Stimulated activated CD4-positive, alpha-beta T cell treated with anti-CD3 and anti-CD28 coated beads, Interleukin-4, amount 100 ng/mL, for 4 hours (primary cell): ENCODE results near the gene EGR4.
A peak's percentile ranks its signal among the peaks of the same experiment; 100 is the strongest.

Source experiments
- DNase-seq, 2 experiments: peaks; one replicate each; pipeline ENCODE4 v3.0.0-alpha.2; 2020

Gene EGR4

DNA sequence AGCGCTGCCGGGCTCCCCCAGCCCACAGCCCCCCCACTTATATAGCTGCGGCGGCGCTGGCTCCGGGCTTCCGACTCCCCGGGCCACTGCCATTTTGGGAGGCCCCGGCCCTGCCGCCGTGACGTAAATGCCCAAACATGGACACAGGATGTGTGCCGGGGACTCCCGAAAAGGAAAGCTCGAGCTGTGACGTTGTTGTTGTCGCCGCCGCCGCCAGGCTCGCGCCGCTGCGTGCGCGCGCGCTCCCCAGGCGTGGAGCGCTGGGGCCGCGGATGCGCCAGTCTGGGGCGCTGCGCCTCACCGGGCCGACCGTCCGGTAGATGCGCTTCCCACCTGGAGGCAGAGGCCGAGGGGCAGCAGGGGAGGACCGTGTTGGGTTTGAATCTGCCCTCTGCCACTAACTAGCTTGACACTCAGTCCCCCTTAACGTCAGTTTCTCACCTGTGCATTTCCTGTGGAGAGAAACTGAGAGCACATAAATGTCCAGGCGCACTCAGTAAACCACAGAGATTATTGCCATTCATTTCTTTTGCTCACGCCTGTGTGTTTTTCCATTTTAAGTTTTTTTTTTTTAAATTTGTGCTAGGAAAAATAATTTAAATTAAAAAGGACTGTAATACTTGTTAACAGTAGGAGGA lies at the start of gene EGR4:
TSS of gene EGR4 (minus strand) at position 15 of the 638 bp plus-strand sequence. CDS start 231 bp downstream, outside the sequence.
- DNase-seq = peak; percentile 85 to 92

DNA sequence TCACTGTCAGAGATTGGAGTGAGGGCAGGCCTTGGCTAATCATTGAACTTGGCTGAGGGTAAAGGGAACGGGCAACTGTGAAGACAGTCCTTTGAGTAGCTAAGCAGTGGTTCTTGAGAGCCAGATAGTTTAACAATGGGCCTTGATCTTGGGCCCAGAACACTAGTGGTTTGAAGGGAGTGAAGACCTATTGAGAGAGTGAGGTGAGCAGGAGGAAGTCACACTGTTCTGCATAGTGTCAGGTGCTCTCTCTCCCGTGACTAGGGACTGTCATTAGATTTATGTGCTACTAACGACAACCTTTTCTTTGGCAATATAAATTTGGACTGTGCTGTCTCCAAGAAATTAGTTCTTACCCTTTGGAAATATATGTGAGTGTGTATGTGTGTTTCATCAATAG lies 47.7 kb upstream of the EGR4 start:
- no peak for DNase-seq

DNA sequence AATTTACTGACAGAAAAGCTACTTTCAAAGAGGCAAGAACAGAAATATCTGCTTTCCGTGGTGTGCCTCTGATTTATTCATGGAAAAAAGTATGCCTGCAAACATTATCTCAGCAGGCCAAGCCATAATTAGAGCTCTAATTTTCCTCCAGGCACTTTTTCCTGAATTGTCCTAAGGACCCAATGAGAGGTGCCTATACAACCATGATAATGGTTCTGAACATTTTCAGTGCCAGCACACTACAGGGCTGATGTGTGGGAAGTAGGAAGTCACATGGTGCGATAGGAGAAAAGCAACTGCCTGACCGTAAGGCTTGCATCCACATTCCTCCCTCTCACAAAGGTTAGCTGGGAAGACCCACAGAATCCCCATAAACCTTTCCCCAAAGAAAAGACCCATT lies 45.9 kb upstream of the EGR4 start:
- no peak for DNase-seq

DNA sequence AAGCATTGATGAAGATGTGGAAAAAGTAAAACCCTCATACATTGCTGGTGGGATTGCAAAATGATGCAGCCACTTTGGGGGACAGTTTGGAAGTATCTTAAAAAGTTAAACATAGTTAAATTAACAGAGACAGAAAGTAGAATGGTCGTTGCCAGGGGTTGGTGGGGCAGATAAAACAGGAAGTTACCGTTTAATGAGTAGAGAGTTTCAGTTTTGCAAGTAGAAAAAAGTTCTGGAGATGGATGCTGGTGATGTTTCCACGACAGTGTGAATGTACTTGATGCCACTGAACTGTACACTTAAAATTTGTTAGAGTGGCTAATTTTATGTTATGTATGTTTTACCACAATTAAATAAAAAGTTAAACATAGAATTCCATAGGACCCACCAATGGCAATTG lies 44.5 kb upstream of the EGR4 start:
- DNase-seq = no peak

DNA sequence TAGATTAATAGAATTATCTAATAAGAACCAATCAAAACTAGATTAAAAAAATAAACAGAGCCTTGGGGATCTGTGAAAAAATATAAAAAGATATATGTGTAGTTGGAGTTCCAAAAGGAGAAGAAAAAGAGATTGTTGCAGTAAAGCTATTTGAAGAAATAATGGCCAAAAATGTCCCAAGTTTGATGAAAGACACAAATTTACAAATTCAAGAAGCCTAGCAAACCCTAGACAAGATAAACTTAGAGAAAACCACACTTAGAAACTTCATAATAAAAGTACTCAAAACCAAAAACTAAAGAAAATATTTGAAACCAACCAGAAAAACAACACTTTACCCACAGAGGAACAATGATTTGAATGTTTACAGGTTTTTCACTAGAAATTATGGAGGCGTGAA lies 41.3 kb upstream of the EGR4 start:
- no peak for DNase-seq

DNA sequence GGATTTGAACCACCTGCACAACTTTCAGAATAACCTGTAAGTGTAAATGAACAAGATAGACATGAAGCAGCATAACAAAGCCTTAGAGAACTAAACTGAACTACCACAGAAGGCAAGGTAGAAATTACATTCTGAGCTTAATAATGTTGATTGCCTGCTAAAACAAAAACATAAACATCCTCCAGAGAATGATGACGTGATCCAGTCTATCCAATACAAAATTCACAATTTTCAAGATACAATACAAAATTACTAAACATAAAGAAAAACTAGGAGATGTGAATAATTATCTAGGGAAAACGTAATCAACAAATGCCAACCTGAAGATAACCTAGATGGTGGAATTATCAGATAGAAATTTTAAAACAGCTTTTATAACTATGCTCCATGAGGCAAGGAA lies 40.7 kb upstream of the EGR4 start:
- no peak for DNase-seq

DNA sequence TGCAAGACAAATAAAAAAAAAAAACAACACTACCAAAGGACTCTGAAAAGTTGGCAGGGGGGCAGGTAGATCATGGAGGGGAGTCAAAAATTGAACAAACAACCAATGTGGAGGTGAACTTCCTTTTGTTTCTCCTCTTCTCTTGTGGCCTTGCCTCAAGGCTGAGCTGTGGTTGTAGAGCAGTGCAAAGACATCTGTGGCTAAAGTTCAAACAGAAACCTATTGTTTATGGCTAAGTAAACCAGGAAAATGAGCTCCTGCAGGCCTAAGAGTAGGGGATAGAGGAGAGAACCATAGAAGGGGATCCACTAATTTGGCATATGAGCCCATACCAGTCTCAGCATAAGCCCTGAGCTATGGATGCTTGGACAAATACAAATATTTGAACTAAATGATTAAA lies 40.2 kb upstream of the EGR4 start:
- no peak for DNase-seq

DNA sequence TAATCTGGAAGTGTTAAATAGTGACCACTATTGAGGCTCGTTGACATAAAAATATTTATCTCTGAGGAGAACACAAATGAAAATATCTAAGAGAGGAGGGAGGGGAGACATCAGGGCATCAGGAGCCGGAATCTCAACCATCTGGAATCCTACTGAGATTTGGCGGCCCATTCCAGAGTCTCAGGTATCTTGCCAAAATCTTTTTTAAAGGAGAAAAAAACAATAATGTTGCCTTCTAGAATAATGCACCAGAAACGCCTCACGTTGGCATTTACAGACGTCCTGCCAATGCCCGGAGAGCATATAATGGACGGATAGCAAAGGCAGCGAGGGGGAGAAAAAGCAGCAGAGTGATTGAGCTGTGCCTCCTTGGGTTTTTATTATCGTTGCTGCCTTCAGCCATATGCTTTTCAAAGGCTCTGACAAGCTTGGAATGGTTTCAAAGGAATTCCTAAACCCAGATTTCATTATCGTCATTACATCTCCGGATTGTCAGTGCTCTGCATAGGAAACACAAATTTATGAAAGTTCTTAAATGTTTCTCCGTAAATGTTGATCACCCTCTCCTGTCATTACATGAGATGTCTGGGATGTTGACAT lies 30.9 kb upstream of the EGR4 start:
- DNase-seq = no peak

DNA sequence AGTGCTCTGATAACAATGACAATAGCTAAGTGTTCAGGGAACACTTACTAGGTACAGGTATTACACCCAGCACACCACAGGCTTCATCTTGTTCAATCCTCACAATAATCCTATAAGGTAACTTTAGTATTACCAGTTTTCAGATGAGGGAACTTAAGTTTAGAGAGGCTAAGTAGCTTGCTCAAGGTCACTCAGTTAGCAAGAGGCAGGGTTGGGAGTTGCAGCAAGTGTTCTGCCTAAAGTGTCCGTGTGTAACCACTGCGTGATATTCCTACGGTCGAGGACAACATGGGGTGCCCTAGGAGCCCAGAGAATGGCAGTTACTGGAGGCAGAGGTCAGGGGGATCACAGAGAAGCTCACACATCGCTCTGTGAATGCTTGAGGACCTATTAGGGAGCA lies 30.2 kb upstream of the EGR4 start:
- DNase-seq = no peak

DNA sequence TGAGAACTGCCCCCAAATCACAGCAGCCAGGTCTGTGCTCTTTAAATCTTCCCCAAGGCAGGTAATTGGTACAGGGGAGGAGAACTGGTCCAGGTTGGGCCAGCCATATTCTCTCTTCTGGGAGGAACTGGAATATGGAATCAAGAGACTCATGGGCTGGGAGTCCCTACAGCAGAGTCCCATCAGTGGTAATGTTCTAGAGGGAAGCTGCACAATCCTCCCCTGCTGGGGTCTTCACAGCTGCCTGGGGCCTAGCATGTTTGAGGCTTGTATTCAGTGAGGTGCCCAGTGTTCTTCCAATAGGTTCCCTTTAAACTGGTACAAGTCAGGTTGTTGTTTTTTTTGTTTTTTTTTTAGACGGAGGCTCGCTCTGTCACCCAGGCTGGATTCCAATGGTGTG lies 21.1 kb upstream of the EGR4 start:
- no peak for DNase-seq

DNA sequence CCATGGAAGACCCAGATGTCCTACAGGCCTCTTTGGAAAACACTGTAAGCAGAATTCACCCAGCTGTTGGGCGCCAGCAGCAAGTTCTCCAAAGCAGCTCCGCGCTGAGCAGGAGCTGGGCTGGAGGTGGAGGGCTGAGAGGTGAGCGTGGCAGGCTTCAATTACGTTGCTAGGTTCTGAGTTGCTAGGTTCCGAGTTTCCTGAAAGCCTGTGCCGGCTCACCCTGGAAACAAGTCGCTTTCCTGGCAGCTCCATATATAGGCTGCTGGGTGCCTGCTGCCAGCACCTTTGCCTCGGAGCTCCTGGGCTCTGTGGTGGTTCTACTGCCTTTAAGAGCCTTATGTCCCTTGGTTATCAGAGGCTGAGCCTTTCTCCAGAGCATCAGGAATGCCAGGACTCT lies 14.4 kb upstream of the EGR4 start:
- no peak for DNase-seq

DNA sequence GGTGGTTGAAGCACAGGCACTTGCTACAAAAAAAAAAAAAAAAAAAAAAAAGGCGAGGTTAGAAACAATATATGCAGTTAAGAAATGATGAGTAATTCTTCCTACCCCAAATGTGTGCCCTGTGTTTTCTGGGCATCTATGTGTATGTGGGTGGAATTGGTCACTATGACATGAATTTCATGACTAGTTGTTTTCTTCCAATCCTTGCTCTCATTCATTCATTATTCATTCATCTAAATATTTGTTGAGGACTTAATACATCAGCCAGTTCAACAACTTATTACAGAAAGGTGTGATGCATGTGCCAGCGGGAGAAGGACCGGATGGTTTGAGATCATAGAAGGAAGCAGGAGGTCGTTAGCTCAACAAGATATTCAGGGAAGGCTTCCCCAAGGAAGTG lies 8.3 kb upstream of the EGR4 start:
- DNase-seq = no peak

DNA sequence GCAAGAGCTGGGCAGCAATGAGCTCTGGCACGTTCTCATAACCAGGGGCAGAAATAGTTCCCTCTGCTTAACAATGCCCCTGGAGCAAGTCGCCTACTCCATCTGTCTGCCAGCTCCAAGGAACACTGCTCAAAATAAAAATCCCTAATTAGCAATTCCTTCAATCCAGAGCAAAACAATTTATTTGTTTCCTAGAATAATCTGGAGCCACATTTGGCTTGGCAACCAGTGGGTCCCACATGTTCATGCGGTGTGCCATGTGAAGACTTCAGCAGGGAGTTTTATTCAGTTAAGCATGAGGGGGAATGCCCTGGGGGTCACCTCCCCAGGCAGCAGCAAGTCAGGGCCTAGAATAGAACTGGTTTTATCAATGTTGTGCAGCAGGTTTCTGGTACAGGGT lies 7.6 kb upstream of the EGR4 start:
- no peak for DNase-seq

DNA sequence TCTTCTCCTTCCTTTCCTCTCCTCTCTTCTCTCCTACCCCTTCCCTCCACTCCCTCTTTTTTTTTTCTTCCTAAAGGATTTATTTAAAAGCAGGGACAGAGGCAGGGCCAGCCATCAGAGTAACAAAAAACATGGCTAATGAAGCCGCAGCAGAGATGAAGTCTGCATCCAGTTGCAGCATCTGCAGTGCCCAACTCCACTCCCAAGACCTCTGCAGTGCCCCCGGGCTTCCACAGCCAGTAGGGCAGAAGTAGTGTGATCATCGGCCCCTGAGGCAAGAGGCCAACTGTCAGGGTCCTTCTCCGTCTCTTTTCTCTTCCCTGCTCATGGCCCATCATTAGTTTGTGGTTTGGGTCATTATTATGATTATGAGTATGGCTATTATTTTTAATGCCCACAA lies 4.2 kb upstream of the EGR4 start:
- DNase-seq = no peak

DNA sequence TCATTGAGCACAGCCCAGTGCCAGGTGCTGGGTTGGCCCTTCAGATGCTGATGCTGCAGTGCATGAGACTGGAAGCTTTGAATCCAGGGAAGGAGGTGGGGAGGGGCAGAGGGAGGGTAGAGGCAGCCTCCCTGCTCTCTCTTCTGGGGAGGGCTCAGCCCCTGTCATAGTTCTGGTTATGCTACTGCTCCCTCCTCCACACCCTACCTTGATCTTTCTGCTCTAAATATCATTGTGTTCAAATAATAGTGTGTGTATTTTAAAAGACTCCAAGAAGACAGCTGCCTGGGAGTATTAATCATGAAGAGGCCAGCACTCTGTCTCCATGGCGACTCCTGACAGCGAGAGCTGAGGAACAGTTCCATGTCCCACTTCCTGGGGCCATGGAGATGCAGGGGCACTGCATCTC lies 3.8 kb upstream of the EGR4 start:
- no peak for DNase-seq

DNA sequence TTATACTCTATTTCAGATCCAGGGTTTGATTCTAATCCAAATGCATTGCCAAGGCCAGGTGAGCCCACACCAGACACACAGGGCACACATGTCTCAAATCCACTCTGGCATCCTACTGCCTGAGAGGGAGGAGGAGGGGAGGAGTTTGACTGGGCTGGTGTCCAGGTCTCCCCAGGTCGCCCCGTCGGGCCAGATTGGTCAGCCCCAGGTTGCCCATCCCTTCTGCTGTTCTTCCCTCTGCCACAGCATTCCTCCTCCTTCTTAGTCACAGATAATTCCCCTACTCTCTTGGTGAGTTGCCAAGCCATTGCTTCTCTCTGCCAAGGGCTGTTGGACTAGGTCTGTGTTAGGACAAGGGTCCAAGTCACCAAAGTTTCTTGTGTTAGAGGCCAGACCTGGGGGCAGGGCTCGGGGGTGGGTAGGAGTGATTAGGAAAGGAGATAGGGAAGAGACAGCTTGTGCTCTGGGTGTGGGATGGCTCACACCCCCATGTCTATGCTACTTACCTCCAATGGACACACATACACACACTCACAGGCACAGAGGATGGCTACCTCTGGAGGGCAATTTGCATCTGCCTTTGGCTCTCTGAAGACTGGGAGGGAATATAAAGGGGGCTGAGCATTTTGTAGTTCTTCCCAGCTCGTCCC lies 2.5 kb upstream of the EGR4 start:
- no peak for DNase-seq

DNA sequence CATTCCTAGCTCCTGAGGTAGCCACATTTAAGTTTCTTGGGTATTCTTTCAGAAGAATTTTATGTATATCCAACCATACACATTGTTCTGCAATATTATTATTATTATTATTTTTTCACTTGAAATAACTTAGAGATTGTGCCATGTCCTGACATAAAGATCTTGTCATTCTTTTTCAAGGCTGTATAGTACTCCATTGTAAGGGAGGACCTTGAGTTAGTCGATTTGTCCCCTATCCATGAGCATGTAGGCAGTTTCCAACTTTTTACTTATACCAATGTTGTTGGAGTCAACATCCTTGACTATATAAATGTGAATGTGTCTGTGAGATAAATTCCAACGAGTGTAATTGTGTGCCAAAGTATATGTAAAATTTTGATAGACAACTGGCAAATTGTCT lies 891 bp upstream of the EGR4 start:
- DNase-seq = no peak

DNA sequence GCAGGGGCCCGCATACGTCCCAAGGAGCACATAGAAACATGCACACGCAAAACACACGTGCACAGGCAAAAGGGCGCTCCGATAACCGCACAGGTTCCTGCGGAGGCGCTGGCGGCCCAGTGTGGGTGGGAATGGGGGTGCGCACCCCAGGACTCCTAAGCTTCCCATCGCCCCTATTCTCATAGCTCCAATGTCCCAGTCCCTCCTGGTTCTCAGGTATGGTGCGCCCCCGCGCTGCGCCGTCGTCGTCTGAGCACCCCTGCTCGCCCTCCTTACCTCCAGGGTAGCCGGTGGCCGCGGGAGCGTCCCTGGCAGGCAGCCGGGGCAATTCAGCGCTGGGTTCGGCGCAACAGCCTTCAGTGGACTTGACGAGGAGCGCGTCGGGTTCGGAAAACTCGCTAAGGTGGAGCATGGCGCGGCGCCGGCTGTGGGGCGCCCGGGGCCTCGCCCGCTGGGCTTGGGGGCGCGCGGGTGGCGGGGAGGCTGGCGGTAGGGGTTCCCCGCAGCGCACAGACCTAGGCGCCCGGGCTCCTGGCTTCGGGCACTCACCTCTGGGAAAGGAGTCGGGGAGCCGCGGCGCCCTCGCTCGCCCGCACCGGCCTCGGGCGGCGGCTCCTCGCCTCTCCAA lies 328 bp downstream of the EGR4 start:
- DNase-seq = peak in 1 of 2 experiments; percentile 11

DNA sequence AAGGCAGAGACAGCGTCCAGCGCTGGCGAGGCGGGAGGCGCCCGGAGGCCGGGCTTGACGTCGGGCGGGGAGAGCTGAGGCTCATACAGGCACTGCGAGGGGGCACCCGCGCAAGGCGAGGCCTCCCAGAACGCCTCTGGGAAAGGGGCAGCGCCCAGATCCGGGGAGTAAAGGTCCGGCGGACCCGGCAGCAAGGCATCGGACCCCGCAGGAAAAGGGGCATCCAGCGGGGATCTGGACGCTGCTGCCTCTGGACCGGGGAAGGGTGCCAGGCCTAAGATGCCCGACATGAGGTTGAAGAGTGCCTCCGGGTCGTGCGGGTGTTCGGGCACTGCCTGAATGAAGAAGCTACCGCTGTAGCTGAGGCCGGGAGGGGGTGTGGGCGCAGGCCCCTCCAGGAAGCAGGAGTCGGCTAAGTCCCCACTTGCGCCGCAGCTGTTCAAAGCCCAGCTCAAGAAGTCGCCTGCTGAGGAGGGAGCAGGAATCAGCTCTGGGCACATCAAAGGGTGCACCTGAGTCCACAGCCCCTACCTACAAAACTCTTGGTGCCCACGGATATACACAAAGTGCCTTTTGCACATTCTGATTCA lies 937 bp downstream of the EGR4 start:
- DNase-seq = no peak

DNA sequence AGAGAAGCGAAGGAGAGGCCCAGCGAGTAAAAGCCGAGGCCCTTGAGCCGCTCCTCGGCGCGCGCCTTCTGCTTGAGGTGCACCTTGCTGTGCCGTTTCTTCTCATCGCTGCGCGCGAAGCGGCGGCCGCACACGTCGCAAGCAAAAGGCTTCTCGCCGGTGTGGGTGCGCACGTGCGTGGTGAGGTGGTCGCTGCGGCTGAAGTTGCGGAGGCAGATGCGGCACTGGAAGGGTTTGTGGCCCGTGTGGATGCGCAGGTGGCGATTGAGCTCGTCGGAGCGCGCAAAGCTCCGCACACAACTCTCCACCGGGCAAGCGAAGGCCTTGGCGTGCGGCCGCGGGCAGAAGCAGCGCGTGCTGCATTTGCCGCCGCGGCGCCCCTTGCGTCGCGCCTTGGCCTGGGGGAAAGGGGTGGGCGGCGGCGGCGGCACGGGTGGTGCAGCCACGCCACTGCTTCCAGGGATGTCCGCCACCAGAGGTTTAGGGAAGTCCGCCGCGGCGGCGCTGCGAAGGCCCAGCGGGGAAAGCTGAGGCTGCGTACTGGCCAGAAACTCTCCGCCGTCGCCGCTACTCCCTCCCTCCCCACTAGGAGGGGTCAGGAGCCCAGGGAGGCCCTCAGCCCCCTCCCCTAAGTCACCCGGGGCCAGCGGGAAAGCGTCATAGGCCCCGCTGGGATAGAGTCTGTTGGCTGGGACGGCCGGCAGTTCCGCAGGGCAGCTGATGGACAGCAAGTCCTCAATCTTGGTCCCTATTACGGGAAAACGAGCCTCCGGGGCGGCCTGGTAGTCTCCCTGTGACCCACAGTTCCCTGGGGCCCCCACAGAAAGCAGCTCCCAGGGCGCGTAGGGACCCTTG lies 1.7 kb downstream of the EGR4 start:
- no peak for DNase-seq

DNA sequence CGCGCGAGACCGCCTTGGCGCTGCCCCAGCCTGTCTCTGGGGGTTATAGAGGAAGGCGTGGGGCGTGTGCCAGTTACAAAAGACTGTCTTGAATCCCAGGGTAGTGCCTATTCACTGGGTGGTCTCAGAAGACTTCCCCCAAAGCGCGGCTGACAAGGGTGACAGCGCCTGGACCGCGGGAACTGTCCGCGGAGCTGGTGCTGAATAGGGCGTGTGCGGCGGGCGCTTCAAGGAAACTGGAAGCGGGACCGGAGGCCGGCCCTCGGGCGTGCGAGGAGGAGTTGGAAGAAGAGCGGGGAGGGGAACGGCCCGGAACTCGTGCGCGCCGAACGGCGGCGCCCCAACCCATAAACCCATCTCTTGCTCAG lies 2.3 kb downstream of the EGR4 start:
- peak; percentile 36 to 64 for DNase-seq

DNA sequence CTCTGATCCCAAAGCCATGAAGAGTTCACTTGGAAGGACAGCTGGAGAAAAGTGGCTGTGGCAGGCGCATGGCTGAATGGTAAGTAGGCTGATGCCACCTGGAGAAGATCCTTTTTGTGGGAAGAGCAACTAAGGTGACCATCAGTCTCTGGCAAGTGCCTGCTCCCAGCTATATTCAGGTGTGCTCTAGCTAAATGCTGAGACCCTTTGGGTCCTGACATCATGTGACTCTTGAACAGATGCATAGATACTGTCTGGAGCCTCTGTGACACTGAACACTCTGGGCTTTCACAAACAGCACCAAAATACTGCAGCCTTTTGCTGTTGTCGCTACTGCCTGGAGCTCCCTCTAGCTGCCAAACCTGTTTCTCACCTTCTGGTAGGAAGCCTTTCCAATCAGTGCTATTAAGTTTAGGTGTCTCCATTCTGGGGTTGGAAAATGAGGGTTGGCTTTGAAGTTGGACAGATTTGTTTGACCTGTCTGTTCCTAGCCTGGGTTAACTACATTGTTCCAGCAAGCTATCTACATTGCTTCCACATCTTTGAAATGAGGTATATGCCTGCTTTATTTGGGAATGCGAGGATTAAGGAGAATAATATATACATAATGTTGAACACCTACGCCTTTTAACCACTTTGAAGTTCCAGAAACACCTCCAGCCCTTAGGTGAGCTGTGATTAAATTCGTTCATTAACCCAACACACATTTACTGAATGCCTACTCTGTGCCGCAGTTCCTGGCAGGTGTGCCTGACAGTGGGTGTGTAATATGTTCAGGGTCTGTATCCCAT lies 3.1 kb downstream of the EGR4 start:
- peak; percentile 29 to 49 for DNase-seq
